Body of pancreas (tissue), 4 donors: ENCODE results near the gene TP53BP1. TPM values are rescaled to one million over a fixed set of nuclear protein-coding genes. Genes with fewer than 3 reads are reported as not detected.
"Not testable (repeated sequence)": the region's sequence is repeated elsewhere in the genome, so short reads cannot be mapped to it uniquely, and the experiment has no call there.

ENCODE experiments used
- ATAC-seq: fragments of 150-250 bp; one replicate; pipeline ENCODE4 v1.9.1; 2016
- DNase-seq, 4 donors: peaks; one replicate each; pipeline ENCODE4 v3.0.0-alpha.2; 2019
- H3K27ac ChIP-seq, 4 donors: fragments of 200-600 bp; sonication (generic); 1 replicate in 3 of 4; 2 replicates in 1 of 4; pipeline versions ENCODE4 v1.5.1 to v1.6.1; 2016 to 2019; ENCODE audit warnings: mild to moderate bottlenecking in 1 of 4, mixed read lengths in 1 of 4, moderate library complexity in 1 of 4
- H3K27me3 ChIP-seq, 2 donors: fragments of 200-600 bp; sonication (generic); one replicate each; pipeline ENCODE4 v1.6.0; 2016; ENCODE audit warnings: mild to moderate bottlenecking in 1 of 2
- H3K36me3 ChIP-seq, 2 donors: fragments of 200-600 bp; sonication (generic); replicated peaks in 1 of 2; 2 replicates each; pipeline ENCODE4 v1.5.1; 2016; ENCODE audit warnings: low read depth in 2 of 2; ENCODE audit not compliant: insufficient read depth in 1 of 2
- H3K4me1 ChIP-seq: fragments of 200-600 bp; sonication (generic); one replicate; pipeline ENCODE4 v1.6.0; 2016
- H3K4me3 ChIP-seq, 2 donors: fragments of 200-600 bp; sonication (generic); 1 replicate in 1 of 2; 2 replicates in 1 of 2; pipeline ENCODE4 v1.5.1; 2016 to 2019
- H3K9me3 ChIP-seq, 3 donors: fragments of 200-600 bp; sonication (generic); 1 replicate in 2 of 3; 2 replicates in 1 of 3; pipeline ENCODE4 v1.5.1; 2016
- CTCF ChIP-seq, 7 experiments: fragments of 450-650 bp in 4 of 7; fragments of 200-600 bp in 3 of 7; sonication (generic) in 3 of 7; IDR thresholded peaks; one replicate each; pipeline ENCODE4 v1.5.1; 2016 to 2019; ENCODE audit warnings: antibody characterized with exemption in 7 of 7
- POLR2A ChIP-seq, 3 donors: fragments of 450-650 bp; IDR thresholded peaks; one replicate each; pipeline ENCODE4 v1.6.1; 2016; ENCODE audit warnings: antibody characterized with exemption in 3 of 3, mild to moderate bottlenecking in 2 of 3
- WGBS, 2 donors: methylation state at CpG; one replicate each; pipeline ENCODE4 v1.1.5; 2017; 5-methylcytosine and 5-hydroxymethylcytosine counted together
- intact Hi-C: fragments of 100-400 bp; cut with DNase I; formaldehyde crosslinking; loops from one replicate; pipeline ENCODE4 v1.15.1; 2023
- total RNA-seq, 2 donors: library from RNA; depleted of rRNA; stranded (reverse); fragments of >200 nt; gene quantifications; one replicate each; pipeline ENCODE4 v1.1.0, GENCODE V29; 2016

TP53BP1 gene
- total RNA-seq: 10 to 100 TPM; 12.5 to 17.5 TPM

- no peaks in the 10 kb centered on the region for H3K9me3 ChIP-seq
- 0 to 1% methylated on average over 40 to 54 of the region's 54 CpGs for WGBS, 2 donors
- intact Hi-C loops: no loop called here
- H3K27ac ChIP-seq: peak within 1 kb of the TSS; percentile 46 to 84 (median 76)
- peak; percentile 96 to 98 (median 97) for DNase-seq
- H3K36me3 ChIP-seq: no peaks in the 10 kb centered on the region
- H3K4me1 ChIP-seq: peaks cover 13% of the 10 kb centered on the region
- H3K4me3 ChIP-seq: peak within 1 kb of the TSS; percentile 69 to 92
- H3K27me3 ChIP-seq: no peaks in the 10 kb centered on the region
- peak in 2 of 3 donors; percentile 51 to 73 for TF ChIP-seq POLR2A (IDR thresholded peaks at IDR 0.05)
- peak in 1 of 7 experiments; percentile 12 for TF ChIP-seq CTCF (IDR thresholded peaks at IDR 0.05)
- ATAC-seq: peak; percentile 99
These were observed at the start of gene TP53BP1 for GRCh38 chr15:43492673-43493601. Gene TP53BP1, minus strand, starts transcription at chr15:43493156. Its CDS starts 113 bp downstream, at chr15:43493043.

GRCh38 chr15:43541785-43542184, 48.8 kb upstream of the TP53BP1 start:
- no peak for ATAC-seq
- DNase-seq: no peak
- H3K4me3 ChIP-seq: no peak overlapping the region
- intact Hi-C loops: no loop called here
- no peak for TF ChIP-seq POLR2A (IDR thresholded peaks at IDR 0.05)
- TF ChIP-seq CTCF (IDR thresholded peaks at IDR 0.05): no peak
- H3K4me1 ChIP-seq: no peaks in the 10 kb centered on the region
- no peaks in the 10 kb centered on the region for H3K27me3 ChIP-seq
- no peaks in the 10 kb centered on the region for H3K9me3 ChIP-seq
- no peak overlapping the region for H3K27ac ChIP-seq
- no peaks in the 10 kb centered on the region for H3K36me3 ChIP-seq

GRCh38 chr15:43538091-43538490, 45.1 kb upstream of the TP53BP1 start:
- DNase-seq (no peak), ATAC-seq (no peak)
- no peaks in the 10 kb centered on the region for H3K9me3 ChIP-seq
- no peaks in the 10 kb centered on the region for H3K36me3 ChIP-seq
- no peak overlapping the region for H3K27ac ChIP-seq
- no peak overlapping the region for H3K4me3 ChIP-seq
- H3K4me1 ChIP-seq: no peaks in the 10 kb centered on the region
- 90 to 95% methylated on average over 2 of the region's 2 CpGs for WGBS, 2 donors
- intact Hi-C loops: no loop called here
- no peak for TF ChIP-seq CTCF (IDR thresholded peaks at IDR 0.05)
- TF ChIP-seq POLR2A (IDR thresholded peaks at IDR 0.05): no peak
- H3K27me3 ChIP-seq: no peaks in the 10 kb centered on the region

GRCh38 chr15:43534897-43535296, 41.9 kb upstream of the TP53BP1 start:
- 73% methylated on average over 3 of the region's 3 CpGs; no CpG with 5 or more reads in 1 of the 2 donors for whole genome bisulfite sequencing, 2 donors
- Histone ChIP-seq H3K4me1 (no peaks in the 10 kb centered on the region), H3K9me3 (no peaks in the 10 kb centered on the region), H3K27me3 (no peaks in the 10 kb centered on the region), H3K27ac (no peak overlapping the region), H3K36me3 (no peaks in the 10 kb centered on the region), H3K4me3 (no peak overlapping the region)
- ATAC-seq: no peak
- TF ChIP-seq POLR2A (IDR thresholded peaks at IDR 0.05) (no peak), CTCF (IDR thresholded peaks at IDR 0.05) (no peak)
- DNase-seq: no peak
- intact Hi-C loops: no loop called here

- 86 to 87% methylated on average over 5 of the region's 5 CpGs for WGBS, 2 donors
- intact Hi-C loops, H3K27ac ChIP-seq, H3K4me1 ChIP-seq, H3K9me3 ChIP-seq, DNase-seq, H3K36me3 ChIP-seq, ATAC-seq, H3K27me3 ChIP-seq, H3K4me3 ChIP-seq: not testable (repeated sequence)
These were observed 39.9 kb upstream of the TP53BP1 start for GRCh38 chr15:43532826-43533225.
